HCT116 (cell line): ENCODE results near the gene ETNPPL.

ENCODE experiments used
- CEBPB ChIP-seq: IDR thresholded peaks from 2 replicates; pipeline ENCODE4 v1.6.1; 2012; ENCODE audit warnings: low read depth
- CTCF ChIP-seq, 3 experiments: fragments of 200-600 bp in 1 of 3; sonication (generic) in 1 of 3; IDR thresholded peaks in 2 of 3; conservative IDR thresholded peaks in 1 of 3; 2 replicates each; pipeline ENCODE4 v1.5.1; 2012 to 2017; ENCODE audit warnings: low read depth in 2 of 3, low read length in 2 of 3, antibody characterized with exemption in 1 of 3, borderline replicate concordance in 1 of 3, control low read depth in 1 of 3, mild to moderate bottlenecking in 1 of 3, mixed read lengths in 1 of 3, mixed run types in 1 of 3, moderate library complexity in 1 of 3; ENCODE audit not compliant: insufficient read depth in 1 of 3
- EGR1 ChIP-seq: IDR thresholded peaks from 2 replicates; pipeline ENCODE4 v1.6.1; 2012; ENCODE audit warnings: low read depth
- ELF1 ChIP-seq: IDR thresholded peaks from 2 replicates; pipeline ENCODE4 v1.6.1; 2012; ENCODE audit warnings: low read depth, borderline replicate concordance
- EZH2 ChIP-seq: fragments of 200-600 bp; sonication (generic); IDR thresholded peaks from 2 replicates; pipeline ENCODE4 v1.6.1; 2017; ENCODE audit warnings: antibody characterized with exemption, mixed run types
- MAX ChIP-seq: IDR thresholded peaks from 2 replicates; pipeline ENCODE4 v1.6.1; 2012
- POLR2A ChIP-seq: IDR thresholded peaks from 2 replicates; pipeline ENCODE4 v1.7.0; 2011; ENCODE audit warnings: borderline replicate concordance; ENCODE audit not compliant: insufficient read depth, insufficient read length; ENCODE audit errors: extremely low read depth
- POLR2AphosphoS5 ChIP-seq: IDR thresholded peaks from 2 replicates; pipeline ENCODE4 v1.6.1; 2011; ENCODE audit warnings: mild to moderate bottlenecking, low read depth, low read length, moderate library complexity
- RAD21 ChIP-seq: IDR thresholded peaks from 2 replicates; pipeline ENCODE4 v1.6.1; 2012; ENCODE audit warnings: low read depth, mild to moderate bottlenecking
- REST ChIP-seq: IDR thresholded peaks from 2 replicates; pipeline ENCODE4 v1.6.1; 2012; ENCODE audit warnings: low read depth
- SRF ChIP-seq: IDR thresholded peaks from 2 replicates; pipeline ENCODE4 v1.6.1; 2012; ENCODE audit warnings: low read depth
- YY1 ChIP-seq: IDR thresholded peaks from 2 replicates; pipeline ENCODE4 v1.6.1; 2011; ENCODE audit warnings: low read length, low read depth, moderate library complexity, mild to moderate bottlenecking; ENCODE audit not compliant: insufficient replicate concordance; ENCODE audit errors: extremely low read depth
- ZBTB33 ChIP-seq: IDR thresholded peaks from 2 replicates; pipeline ENCODE4 v1.6.1; 2011; ENCODE audit warnings: mild to moderate bottlenecking, low read length, moderate library complexity; ENCODE audit not compliant: insufficient replicate concordance; ENCODE audit errors: extremely low read depth
- ZFX ChIP-seq: fragments of 450-650 bp; IDR thresholded peaks from 2 replicates; pipeline ENCODE4 v1.6.1; 2017

- TF ChIP-seq POLR2A (no peak), CTCF (IDR thresholded peaks at IDR 0.05 in 2 of 3, conservative IDR thresholded peaks at IDR 0.05 in 1 of 3; ENCODE audit: borderline replicate concordance in 1 of 3, insufficient read depth in 1 of 3, low read depth in 2 of 3, low read length in 2 of 3) (peak in 2 of 3 experiments; percentile 35 to 44; a peak in 4 of 6 replicates), YY1 (no peak), MAX (no peak), EZH2 (no peak), RAD21 (0 out of 2 replicates have a peak, but pooled peaks have one; percentile 5), EGR1 (no peak), REST (no peak), ELF1 (no peak), POLR2AphosphoS5 (no peak), ZFX (no peak), CEBPB (no peak), SRF (no peak), ZBTB33 (no peak)
Measured at GRCh38 chr4:108749119-108749518, 13.7 kb downstream of the ETNPPL start.
